22Rv1 (cell line): ENCODE results near the gene THADA.

Experiments used
- CTCF ChIP-seq: fragments of 450-650 bp; IDR thresholded peaks from 2 replicates; pipeline ENCODE4 v1.5.1; 2017; ENCODE audit warnings: mild to moderate bottlenecking
- ZFX ChIP-seq: fragments of 450-650 bp; IDR thresholded peaks from 2 replicates; pipeline ENCODE4 v1.6.1; 2017; ENCODE audit warnings: antibody characterized with exemption, borderline replicate concordance

GRCh38 chr2:43199492-43200488 is 396.0 kb downstream of the THADA start:
- TF ChIP-seq CTCF (no peak), ZFX (no peak)
